Jurkat, Clone E6-1 (cell line): ENCODE measurements around the gene ALOX5AP.

Experiments
- DNase-seq: peaks from one replicate; pipeline ENCODE4 v3.0.0-alpha.2; 2011; ENCODE audit warnings: low read depth, low spot score
- H3K4me3 ChIP-seq: 2 replicates; pipeline ENCODE4 v1.5.1; 2011; ENCODE audit warnings: mild to moderate bottlenecking, low read length, control low read depth, moderate library complexity

Gene ALOX5AP

DNA sequence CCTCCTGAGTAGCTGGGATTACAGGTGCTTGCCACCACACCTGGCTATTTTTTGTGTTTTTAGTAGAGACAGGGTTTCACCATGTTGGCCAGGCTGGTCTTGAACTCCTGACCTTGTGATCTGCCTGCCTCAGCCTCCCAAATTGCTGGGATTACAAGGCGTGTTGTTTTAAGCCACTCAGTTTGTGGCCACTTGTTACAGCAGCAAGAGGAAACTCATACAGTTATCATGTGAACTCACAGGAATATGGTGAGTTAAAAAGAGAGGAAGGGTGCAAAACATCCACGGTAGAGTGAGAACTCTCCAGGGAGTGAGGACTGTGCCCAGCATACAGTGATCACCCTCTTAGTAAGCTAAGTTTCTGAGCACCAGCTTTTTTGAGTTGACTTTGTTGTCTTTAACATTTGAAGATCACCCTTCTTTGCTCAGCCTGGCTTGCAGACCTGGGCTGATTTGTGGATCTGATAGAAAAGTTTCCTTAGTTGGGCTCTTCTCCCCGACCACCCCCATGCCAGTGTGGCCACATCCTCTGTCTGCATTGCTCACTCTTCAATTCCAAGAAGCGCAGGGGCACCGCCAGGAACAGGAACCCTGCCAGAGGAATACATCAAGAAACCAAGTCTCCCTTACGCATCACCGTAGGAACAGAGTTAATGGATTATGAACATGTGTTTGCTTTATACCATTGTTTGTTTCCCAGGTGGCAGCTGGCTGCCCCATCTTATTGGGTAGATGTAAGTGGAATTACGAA is 16.0 kb downstream of the ALOX5AP start:
- no peak for DNase-seq
- no peak overlapping the region for H3K4me3 ChIP-seq

DNA sequence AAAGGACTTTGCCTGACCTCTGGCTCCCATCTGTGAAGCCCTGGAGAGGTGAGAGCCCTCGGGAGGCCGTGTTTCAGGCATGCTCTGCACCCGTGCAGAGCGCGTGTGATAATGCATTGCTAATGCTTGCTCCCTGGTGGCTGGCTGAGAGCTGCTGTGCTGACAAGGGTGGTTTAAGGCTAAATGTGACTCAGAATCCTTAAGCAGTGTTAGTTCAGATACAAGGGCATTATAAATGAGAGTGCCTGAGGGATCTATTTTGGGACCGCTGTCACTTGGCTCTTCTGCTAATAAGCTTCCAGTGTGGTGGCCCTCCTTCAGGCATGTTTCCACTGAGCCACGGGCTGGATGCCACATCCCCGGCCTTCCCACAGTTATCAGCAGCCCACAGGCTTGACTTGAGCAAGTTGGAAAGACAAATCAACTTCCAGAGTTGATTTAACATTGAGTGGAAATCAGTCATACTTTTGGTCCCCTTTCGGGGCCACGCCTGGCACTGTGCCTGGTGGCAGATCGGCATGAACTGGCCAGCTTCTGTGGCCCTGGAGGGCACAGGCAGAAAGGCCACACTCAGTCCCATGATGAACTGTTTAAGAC is 17.0 kb downstream of the ALOX5AP start:
- DNase-seq, result no peak
- H3K4me3 ChIP-seq, result no peak overlapping the region

GRCh38 chr13:30753030-30753616 is 17.8 kb downstream of the ALOX5AP start:
- no peak overlapping the region for H3K4me3 ChIP-seq
- DNase-seq, result no peak

DNA sequence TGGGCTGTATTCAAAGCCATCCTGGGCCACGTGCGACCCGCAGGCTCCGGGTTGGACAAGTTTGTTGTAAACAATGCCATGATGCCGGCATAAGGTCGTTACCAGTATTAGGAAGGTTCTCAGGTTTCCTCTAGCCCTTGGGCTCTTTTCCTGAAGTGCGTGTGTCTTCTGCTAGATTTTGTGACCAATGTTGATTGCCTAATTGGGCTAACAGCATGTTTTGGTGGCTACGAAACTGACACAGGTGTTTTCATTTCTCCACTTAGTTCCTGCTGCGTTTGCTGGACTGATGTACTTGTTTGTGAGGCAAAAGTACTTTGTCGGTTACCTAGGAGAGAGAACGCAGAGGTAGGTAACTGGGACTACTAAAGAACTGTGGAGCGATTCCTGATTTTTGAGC is 20.3 kb downstream of the ALOX5AP start:
- H3K4me3 ChIP-seq, result no peak overlapping the region
- DNase-seq, result no peak

GRCh38 chr13:30757026-30757742 is 21.8 kb downstream of the ALOX5AP start:
- DNase-seq, result no peak
- H3K4me3 ChIP-seq, result no peak overlapping the region

GRCh38 chr13:30759748-30760147 is 24.4 kb downstream of the ALOX5AP start:
- no peak overlapping the region for H3K4me3 ChIP-seq
- DNase-seq, result no peak

- no peak overlapping the region for H3K4me3 ChIP-seq
- no peak for DNase-seq
Measured at GRCh38 chr13:30762643-30763042, 27.3 kb downstream of the ALOX5AP start.

GRCh38 chr13:30763786-30764413 is 28.6 kb downstream of the ALOX5AP start:
- DNase-seq, result no peak
- H3K4me3 ChIP-seq, result no peak overlapping the region

DNA sequence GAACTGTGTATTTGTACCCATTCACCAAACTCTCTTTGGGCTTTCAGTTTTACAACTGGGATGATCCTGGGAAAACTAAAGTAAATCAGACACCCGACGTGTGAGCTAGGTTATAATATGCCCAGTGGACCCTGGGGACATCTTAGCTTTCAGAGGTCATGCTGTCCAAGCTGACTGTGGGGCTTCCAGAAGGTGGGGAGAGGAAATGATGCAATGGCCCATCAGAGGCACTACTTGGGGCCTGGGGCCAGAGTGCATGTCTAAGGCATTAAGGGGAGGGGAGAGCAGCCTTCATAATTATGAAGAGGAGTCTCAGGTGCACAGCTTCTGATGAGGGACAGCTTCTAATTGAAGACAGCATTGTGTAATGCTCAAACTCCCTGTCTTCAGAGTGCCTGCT is 30.9 kb downstream of the ALOX5AP start:
- DNase-seq, result no peak
- H3K4me3 ChIP-seq, result no peak overlapping the region

DNA sequence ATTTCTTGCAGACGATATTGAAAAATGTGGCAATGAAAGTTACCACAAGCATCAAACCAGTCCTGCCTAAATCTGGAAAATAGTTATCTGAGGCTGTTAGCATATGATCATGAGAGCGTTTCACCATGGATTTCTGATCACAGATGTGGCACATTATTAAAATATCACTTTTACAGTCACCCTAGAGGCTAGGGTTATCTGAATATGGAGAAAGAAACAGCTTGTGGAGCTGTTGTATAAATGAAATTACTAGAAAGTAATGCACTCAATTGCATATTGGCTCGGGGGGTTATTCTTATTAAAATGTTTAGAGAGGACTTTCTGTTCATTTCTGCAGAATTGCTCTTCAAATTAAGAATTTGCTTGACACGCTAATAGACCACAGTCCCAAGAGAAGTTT is 35.6 kb downstream of the ALOX5AP start:
- H3K4me3 ChIP-seq, result no peak overlapping the region
- DNase-seq, result no peak

- no peak overlapping the region for H3K4me3 ChIP-seq
- DNase-seq, result no peak
Measured at GRCh38 chr13:30773561-30773960, 38.2 kb downstream of the ALOX5AP start.

GRCh38 chr13:30774214-30774730 is 38.9 kb downstream of the ALOX5AP start:
- DNase-seq, result no peak
- H3K4me3 ChIP-seq, result no peak overlapping the region

- no peak for DNase-seq
- H3K4me3 ChIP-seq, result no peak overlapping the region
Measured at GRCh38 chr13:30776661-30777060, 41.3 kb downstream of the ALOX5AP start.

DNA sequence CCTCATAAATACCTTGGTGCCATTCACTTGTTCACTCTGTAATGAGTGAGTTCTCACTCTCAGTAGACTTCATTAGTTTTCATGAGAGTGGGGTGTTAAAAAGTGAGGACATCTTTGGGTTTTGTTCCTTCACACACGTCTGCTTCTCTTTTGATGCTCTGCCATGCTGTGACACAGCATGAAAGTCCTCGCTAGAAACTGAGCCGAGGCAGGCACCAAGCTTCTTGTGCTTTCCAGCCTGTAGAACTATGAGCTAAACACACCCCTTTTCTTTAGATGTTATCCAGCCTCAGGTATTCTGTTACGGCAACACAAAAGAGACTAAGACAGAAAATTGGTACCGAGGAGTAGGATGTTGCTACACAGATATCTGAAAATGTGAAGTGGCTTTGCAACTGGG is 43.7 kb downstream of the ALOX5AP start:
- no peak overlapping the region for H3K4me3 ChIP-seq
- no peak for DNase-seq

- DNase-seq, result no peak
Measured at GRCh38 chr13:30779608-30780007, 44.3 kb downstream of the ALOX5AP start.

GRCh38 chr13:30780338-30780981 is 45.1 kb downstream of the ALOX5AP start:
- DNase-seq, result no peak
- no peak overlapping the region for H3K4me3 ChIP-seq

More at GRCh38 chr13:30779608-30780007, 44.3 kb downstream of the ALOX5AP start:
- no peak overlapping the region for H3K4me3 ChIP-seq

DNA sequence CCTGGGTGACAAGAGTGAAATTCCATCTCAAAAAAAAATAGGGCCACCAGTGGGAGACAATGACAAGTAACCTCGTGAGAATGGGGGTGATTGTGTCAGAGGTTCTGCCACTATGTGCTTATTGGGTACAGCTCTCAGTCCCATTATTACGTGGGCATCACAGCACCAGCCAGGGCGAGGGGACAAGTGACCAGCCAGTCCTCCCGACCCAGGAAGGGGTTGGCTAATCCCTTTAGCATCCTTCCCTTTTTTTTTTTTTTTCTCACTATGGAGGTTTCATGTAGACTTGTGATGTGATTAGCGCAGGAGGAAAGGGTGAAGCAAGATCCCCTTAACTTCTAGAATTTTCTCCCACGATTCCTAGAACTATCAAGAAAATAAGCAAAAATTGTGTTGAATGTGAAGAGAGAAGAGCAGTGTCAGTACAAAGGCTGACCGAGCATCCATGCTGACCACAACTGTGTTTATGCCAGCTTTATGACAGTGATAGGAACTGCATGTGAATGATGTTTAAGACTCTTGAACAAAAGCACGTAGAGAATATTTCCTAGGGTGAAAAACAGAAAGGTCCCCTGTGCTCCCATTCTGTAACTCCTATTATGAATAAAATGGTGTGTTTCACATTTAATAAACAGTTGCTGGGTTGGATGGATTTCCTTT is 50.0 kb downstream of the ALOX5AP start:
- DNase-seq, result no peak
- no peak overlapping the region for H3K4me3 ChIP-seq

DNA sequence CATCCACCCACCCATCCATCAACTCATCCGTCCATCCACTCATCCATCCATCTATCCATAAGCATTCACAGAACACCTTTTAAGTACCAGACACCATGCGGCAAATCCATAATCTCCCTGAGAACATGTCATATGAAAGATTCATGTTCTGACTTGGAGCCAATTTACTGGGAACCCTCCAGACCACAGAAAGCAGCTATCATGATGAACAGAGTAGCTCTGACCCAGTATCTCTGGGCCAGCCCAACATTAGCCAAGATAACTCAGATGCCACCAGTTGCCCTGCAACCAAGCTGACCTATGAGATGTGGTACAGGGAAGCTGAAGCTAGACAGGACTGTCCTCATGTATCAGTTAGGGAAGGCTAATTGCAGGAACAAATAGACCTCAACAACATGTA is 51.3 kb downstream of the ALOX5AP start:
- no peak overlapping the region for H3K4me3 ChIP-seq
- DNase-seq, result no peak
